T-helper 22 cell (primary cell): ENCODE measurements around the gene SLC4A11.
"Not testable (repeated sequence)": the region's sequence is repeated elsewhere in the genome, so short reads cannot be mapped to it uniquely, and the experiment has no call there.

Source experiments
- DNase-seq: peaks from one replicate; pipeline ENCODE4 v3.0.0-alpha.2; 2020; ENCODE audit warnings: low read depth

SLC4A11 gene

DNA sequence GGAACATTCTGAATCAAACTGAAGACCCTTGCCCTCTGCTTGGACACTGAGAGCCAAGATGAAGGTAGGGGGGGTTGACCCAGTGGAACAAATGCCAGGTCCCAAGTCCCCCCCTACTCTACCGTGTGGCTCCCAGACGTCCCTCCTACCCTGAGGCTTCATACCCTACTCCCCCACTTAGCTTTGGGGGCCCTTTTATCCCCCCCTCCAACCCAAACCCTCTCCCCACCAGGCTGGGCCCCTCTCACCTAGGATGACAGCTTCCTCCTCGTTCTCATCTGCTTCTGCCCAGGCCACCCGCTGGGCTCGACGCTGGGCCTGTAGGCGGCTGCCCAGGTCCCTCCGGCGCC, 36.0 kb downstream of the SLC4A11 start:
- DNase-seq = no peak

DNA sequence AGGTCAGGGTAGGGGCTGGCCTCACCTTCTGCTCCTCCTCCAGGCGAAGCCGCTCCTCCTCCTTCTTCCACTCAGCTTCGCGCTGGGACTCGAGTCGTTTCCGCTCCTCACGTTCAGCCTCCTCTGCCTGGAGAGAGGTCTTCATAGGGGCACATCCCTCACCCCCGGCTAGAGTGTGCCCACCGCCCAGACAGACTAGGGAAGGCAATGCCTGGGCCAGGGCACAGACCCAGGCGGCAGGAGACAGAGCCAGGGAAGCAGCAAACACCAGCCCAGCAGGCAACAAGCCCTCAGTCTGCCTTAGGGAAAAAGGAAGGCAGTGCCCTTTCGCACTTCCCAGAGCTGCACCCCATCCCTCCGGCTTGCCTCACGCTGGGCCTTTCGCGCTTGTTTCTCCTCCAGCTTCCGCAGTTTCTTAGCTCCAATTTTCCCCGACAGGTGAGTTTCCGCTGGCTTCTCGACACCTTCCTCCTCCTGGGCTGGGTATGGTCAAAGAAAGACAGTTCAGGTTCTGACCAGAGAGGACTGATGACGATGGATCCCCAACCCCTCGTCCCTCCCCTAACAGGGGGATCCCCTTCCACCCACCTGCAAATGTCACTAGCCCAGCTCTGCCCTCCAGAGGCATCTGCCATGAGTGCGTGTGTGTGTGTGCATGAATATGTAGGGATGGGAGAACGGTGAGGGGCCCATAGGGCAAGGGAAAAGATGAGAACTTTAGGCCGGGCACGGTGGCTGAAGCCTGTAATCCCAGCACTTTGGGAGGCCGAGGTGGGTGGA, 38.8 kb downstream of the SLC4A11 start:
- no peak for DNase-seq

DNA sequence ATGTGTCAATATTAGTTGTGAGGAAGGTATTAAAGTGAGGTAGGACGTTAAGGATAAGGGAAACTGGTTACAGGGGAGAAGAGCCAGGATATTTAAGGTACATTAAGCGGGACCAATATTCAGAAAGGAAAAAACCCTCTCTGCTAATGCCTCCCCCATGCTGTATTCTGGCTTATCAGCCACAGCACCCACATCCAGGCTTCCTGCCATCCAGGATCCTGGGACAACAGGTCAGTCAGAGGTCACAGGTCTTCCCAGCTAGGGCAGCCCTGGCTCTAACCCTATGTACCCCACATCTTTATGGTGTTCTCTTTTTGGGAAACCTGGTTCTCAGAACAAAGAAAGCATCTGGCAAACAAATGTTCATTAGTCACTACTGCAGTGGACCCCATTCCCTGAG, 39.8 kb downstream of the SLC4A11 start:
- DNase-seq = no peak

DNA sequence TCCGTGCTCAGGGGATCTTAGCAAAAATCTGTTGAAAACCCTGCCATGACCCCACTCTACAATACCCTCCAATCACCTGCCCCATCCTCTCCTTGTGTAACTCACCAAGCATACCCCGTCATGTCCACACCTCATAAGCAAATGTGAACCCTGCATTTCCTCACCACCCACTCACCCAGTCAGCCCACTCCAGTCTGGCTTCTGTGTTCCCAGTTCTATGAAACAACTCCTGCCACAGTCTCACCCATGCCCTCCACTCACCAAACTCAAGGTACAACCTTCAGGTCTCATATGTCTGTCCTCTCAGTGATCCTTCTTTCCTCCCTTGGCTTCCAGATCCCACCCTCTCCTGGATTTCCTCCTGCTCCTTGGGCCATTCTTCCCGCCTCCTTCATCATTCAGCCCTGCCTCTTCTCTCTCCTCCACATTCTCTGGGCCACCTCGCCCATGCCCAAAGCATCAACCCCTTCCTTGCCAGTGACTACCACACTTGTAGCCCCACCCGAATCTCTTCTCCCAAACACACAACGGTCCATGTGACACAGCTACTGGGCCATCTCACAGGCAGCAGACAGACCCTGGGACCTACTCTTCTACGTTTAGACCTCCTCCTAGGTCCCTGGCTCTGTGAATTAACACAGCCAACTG, 43.3 kb downstream of the SLC4A11 start:
- no peak for DNase-seq

DNA sequence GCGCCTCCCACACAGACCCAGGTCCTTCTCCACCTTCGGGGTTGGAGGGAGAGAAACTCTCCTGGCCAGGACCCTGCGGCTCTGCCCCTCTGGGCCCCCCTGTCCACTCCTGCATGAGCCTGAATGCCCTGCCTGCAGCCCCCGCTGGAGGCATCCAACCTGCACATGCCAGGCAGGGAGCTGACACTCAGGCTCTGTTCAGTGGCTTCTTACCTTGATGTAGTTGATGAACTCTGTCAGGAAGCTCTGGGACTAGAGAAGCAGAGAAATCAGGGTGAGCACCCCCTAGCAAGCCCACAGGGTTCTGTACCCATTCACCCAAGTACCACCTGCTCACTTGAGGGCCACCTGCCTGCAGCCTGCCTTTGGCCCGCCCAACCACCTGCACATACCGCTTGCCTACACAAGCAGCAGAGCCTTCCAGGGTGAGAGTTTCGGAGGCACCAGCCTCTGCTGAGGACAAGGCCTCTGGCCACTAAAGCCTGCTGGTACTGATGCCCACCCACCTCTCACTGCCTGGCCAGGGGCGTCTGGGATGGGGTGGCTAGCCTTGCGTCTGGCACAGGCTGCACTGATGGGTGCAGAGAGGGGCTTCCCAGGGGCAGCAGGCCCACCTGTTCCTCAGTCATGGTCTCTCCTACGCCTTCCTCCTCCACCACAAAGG, 44.2 kb downstream of the SLC4A11 start:
- DNase-seq = no peak

DNA sequence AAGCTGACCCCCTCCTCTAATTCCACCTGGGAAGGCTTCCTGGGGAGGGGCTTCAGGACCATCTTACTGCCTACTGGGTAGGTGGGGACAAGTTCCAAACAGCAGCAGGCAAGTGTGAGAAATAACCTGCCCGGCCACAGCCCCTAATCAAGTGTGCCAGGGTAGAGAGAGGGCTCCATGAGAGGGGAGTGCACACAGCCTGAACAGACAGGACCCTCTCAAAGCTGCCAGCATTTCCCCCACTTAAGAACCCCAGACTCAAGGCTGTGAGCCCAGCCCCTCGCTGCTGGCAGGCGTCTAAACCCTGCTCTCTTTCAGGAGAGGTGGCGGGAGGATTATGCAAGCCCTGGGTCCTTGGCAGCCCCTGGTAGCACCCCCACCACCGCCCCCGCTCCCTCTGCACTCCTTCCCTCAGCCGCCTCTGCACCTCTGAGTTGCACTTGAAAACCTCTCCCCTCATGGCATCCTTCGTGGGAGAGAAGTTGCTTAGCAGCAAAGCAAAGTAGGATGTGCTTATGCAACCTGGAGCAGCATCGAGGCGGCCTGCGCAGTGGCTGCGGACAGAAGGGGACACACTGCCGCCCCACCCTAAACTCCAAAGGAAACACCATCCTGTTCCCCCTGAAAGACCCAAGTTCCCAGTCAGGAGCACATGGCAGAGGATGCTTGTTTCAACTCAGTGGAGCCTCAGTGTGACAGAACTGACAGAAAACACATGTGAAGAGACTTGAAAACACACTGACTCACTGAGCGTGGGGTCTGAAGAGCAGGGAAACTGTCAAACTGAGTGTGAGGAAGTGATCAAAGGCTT, 45.0 kb downstream of the SLC4A11 start:
- DNase-seq = no peak

DNA sequence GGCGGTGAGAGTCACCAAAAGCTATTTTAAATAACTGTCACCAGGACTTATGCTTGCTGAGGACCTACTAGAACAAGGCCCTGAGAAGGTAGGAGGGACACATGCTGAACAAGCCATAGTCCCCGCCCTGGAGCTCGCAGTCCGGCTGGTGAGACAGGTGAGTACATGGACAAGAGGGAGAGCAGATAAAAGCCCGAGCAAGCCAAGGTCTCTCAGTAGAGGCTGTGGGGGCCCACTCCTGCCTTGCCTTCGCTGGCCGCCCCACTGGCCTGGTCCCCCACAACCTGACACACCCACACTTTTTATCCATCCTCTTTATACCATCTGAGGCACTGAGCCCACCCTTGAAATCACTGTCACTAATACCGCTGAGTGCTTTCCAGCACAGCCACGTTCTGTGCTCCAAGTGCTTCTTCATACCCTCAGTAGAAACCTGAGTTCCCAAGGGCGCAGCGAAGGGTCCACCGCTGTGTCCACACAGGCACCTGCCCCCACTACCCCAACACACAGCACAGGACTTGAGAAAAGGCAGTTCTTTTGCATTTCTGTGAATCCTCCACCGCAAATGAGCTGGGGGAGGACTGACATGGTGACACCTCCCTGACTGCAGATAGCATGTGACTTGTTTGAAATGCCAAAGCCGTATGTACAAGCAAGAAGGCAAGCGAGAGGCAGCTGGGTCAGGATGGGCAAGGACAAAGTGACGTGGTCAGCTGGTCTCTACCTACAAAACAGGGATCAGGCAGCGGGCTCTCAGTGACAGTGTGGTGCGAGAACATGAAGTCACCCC, 46.6 kb downstream of the SLC4A11 start:
- DNase-seq = no peak

DNA sequence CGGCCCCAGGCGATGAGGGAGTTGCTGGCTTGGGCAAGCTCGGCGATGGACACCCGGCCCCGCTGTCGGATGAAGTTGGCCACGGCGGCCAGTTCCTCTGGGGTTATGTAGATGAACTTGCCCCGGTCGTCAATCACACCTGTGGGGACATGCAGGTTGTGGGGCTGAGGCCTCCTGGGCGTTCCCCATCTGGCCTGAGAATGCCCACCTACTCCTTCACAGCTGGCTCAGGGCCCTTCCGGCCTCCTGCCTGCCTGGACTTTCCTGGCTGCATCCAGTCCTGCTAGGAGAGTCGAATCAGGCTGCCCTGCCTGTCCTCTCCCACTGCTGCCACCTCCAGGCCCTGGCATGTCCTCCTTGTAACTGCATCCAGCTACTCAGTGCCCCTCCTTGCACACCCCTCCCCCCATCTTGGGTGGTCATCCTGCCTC, 48.3 kb downstream of the SLC4A11 start:
- no peak for DNase-seq

DNA sequence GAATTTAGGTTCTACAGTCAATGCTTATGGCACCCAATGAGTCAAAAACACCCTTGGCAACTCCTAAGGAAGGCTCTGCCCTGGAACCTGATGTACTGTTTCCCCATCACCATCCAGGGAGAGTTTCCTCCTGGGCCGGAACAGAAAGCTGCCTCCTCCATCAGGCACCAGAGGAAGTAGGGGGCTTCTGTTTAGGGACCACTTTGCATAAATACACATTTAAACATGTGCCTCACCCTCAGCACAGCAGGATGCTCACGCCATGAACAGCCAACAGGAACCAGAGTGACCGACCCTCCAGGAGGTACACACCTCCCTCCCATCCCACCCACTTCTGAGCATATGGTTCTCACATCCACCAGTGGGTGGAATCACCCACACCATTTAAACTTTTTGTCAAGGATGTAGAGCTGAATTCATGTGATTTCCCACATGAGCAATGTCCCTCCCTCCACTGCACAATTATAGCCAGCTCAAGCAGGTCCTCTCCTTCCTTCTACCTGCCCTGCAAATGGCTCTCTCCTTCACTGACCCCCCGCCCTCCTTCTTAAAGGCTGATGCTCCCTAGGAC, 49.3 kb downstream of the SLC4A11 start:
- no peak for DNase-seq

DNA sequence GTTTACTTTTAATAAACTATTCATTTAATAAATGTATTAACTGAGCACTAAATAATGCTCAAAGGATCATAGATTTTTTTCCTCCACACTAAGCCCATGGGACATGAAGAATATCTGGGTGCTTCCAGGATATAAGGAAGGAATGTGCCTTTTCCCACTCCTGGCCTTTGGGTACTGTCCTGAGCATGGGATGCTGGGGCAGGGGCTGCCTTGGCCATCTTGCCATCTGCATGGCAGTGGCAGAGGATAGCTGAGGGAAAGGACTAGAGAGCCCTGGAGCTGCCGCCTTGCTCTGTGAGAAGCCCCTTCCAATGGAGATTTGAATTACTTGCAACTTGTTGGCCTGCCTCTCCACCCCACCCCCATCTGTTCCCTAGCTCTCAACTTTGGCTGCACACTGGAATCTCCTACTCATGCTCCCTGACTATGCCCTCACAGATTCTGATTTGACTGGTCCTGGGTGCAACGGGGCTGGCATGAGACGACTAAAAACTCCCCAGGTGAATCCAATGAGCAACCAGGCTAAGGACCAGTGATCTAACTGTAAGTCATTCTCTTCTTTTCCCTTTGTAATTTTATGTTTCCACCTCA, 50.1 kb downstream of the SLC4A11 start:
- DNase-seq = no peak

DNA sequence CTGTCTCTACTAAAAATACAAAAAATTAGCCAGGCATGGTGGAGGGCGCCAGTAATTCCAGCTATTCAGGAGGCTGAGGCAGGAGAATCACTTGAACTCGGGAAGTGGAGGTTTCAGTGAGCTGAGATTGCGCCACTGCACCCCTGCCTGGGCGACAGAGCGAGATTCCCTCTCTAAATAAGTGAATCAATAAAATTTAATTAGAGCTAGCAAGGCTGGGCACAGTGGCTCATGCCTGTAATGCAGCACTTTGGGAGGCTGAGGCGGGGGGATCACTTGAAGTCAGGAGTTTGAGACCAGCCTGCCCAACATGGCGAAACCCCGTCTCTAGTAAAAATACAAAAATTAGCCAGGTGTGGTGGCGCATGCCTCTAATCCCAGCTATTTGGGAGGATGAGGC, 51.1 kb downstream of the SLC4A11 start:
- DNase-seq = not testable (repeated sequence)

DNA sequence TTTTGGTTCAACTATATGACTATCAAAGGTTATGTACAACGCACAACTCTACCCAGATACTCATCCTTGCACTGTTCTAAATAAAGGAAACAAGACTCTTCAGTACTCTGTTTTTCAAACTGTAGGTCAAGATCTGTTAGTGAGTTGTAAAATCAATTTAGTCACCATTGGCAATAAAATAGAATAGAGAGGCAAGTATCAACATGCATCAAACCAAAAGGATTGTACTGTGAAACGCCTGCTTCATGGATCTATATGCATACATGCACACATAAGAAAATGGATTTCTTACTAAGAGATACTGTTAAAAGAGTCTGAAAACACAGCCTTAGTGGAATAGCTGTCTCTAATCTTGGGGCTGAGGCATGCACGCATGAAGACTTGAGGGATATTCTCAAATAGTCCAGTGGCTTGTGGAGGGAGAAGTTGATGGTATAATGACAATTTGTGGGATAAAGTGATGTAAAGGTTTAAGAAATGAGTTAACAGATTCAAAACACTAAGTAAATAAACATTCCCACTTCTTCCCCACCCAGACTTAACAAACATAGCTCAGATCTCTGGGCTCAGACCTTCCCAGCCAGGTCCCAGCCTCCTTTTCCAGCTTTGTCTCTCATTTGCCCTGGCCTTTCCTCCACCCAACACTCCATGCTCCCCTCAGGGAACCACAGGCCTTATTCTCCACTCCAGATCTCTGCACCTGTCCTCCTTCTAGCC, 54.9 kb downstream of the SLC4A11 start:
- no peak for DNase-seq

DNA sequence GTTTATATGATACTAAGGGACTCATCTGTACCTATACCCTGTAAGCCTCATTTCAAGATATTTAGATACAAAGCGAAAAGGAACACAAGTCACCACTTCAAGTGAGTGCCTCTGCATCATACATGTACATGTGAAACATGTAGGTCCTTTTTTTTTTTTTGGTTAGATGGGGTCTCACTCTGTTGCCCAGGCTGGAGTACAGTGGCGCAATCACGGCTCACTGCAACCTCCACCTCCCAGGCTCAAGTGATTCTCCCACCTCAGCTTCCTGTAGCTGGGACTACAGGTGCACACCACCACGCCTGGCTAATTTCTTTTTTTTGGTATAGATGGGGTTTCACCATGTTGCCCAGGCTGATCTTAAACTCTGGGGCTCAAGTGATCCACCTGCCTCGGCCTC, 56.6 kb downstream of the SLC4A11 start:
- not testable (repeated sequence) for DNase-seq

DNA sequence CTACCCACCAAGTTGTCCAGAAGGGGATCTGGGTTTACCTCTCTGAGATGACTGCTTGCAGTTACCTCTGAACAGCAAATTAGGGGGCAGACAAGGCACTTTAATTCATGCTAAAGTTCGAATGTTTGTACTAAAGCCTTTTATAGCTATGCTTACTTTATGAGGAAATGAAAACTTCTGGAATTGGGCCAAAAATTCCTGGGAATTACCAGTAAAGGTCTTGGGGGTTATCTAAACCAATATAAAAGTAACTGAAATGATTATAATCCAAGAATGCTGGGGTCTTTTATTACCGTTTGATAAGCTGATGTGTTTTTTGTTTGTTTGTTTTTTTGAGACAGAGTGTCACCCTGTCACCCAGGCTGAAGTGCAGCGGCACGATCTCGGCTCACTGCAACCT, 57.7 kb downstream of the SLC4A11 start:
- no peak for DNase-seq

DNA sequence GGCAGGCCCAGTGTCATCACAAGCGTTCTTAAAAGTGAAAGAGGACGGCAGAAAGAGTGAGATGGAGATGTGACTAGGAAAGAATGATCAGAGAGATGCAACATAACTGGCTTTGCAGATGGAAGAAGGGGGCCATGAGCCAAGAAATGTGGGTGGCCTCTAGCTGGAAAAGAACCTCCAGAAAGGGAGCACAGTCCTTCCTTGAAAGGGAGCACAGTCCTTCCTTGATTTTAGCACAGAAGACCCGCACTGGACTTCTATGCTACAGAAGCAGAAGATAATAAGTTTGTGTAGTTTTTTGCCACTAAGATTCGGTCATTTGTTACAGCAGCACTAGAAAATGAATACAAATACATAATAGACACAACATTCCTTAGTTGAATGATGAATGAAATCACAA, 58.7 kb downstream of the SLC4A11 start:
- no peak for DNase-seq

DNA sequence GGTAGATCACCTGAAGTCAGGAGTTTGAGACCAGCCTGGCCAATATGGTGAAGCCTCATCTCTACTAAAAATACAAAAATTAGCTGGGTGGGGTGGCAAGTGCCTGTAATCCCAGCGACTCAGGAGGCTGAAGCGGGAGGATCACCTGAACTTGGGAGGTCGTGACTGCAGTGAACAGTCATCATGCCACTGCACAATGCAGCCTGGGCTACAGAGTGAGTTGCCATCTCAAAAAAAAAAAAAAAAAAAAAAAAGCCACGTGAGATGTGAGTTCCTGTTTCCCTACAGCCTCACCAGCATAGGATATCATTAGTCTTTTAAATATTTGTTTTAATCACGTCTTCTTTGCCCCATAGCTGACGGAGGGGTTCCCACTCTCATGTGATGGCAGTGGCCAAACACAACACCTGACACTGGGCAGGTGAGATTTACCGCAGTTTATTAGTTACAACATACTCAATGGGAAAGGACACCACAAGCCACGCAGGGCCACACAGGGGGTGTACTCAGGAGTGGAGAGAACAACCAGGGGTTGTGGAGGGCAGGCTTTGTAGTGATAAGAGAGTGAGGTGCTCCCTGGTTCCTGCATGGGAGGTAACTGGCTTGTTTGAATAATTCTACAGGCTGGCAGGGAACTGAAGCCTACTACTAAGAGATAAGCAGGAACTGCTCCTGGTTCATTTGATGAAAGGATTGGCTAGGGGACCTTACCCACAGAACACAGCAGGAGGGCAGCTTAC, 61.1 kb downstream of the SLC4A11 start:
- no peak for DNase-seq
